GM15510 (cell line): ENCODE results near the gene FOXK2.

Experiments used
- POLR2A ChIP-seq: IDR thresholded peaks from 3 replicates; pipeline ENCODE4 v1.6.1; 2011; ENCODE audit warnings: borderline replicate concordance; ENCODE audit not compliant: insufficient read length; ENCODE audit errors: extremely low read depth

FOXK2 gene

DNA sequence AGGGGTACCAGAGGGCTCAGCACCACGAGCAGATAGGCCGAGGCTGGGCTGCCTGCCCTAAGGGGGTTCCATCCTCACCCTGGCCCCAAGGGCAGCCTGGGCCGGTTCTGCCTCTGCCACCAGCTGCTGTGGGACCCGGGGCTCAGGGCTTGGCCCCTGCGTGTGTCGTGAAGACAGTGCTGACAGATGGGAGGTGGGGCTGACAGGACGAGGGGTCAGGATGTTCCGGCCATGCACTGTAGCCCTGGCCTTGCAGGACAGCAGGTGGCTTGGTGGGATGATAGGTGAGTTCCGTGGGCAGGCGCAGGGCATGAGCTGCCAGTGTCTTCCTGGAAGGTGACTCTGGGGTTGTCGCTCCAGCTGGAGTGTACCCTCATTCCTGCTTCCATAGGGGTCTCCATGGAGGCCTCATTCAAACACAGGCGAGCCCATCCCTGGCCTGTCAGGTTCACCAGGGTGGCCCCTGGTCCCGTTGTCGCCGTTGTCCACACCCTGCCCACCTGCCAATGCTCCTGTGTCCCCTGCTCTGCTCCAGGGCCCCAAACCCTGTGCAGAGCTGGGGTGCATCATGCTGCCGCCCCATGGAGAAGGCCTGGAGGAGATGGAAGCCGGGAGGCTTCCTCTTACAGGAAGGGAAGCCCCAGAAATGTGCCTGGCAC lies 71.5 kb downstream of the FOXK2 start:
- TF ChIP-seq POLR2A = no peak

DNA sequence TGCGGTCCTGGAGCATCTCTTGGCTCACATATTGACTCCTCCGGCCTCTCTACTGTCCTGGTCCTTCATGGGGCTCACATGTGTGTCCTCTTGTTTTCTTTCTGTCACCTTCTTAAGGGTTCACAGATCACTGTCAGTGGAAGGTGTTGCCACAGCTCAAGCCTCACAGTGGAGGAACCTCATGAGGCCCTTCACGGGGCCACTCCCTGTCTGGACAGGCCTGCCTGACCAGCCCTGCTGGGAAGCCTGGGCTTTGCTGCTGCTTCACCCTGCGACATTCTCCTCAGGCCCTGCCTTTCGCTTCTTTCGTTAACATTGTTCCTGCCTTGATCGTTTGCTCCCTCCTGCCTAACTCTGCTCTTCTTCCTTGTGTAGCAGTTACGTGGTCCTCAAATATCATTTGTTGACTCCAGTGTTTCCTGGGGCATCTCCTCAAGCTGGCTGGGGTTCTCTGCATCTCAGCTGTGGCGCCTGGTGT lies 72.8 kb downstream of the FOXK2 start:
- TF ChIP-seq POLR2A = no peak

GRCh38 chr17:82592767-82593589 lies 73.4 kb downstream of the FOXK2 start:
- TF ChIP-seq POLR2A = no peak

GRCh38 chr17:82593590-82594087 lies 74.1 kb downstream of the FOXK2 start:
- TF ChIP-seq POLR2A = no peak

- TF ChIP-seq POLR2A = no peak
Observed at GRCh38 chr17:82594571-82594970, 75.0 kb downstream of the FOXK2 start.

DNA sequence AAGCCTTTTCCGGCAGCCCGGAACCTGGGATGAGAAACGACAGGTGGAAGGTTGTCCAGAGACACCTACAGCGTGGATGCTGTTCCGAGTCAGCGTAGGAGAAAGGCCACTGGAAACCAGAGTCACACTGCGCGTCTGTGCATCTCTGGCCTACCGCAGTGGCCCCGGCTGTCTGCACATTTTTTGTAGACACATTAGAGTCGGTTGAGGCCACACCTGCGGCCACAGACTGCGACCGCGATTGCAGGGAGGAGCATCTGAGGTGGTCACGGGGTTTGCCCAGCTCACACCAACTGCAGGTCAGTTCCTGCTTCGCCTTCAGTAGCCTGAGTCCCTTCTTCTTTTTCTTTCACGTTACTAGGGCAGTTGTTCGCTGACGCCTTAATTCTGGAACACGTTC lies 76.4 kb downstream of the FOXK2 start:
- TF ChIP-seq POLR2A = no peak

GRCh38 chr17:82596296-82596695 lies 76.8 kb downstream of the FOXK2 start:
- no peak for TF ChIP-seq POLR2A

- TF ChIP-seq POLR2A = no peak
Observed at GRCh38 chr17:82596837-82597672, 77.5 kb downstream of the FOXK2 start.

DNA sequence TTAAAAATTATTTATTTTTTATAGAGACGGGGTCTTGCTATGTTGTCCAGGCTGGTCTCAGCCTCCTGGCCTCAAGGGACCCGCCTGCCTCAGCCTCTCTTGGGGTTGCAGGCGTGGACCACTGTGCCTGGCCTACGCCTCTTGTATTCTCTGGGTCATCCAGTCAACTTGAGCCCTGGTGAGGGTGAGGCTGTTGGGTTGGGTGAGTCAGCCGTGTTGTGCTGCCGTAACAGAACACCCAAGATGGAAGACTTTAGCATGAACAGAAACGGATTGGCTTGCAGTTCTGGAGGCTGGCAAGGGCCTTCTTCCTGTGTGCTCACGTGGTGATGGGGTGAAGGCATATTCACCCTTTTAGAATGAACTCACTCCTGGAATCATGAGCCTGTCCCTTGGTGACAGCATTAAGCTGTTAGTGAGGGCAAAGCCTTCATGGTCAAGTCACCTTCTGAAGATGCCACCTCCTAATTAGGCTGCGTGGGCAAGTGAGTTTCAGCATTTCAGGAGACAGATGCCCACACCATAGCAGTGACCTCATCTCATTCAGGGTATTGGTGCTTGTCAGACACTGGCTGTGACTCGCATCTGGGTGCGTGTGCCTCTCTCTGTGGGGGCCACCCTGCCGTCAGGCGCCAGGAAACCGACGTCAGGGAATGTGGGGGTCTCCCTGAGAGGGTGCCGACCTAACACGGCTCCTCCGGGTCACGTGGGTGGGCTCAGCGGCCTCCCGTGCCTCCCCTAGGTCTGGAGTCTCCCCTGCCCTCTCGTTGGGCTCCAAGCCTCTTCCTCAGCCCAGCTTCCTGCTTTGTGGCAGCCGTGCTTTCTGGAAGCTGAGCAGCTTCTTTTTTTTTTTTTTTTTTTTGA lies 79.0 kb downstream of the FOXK2 start:
- TF ChIP-seq POLR2A = no peak

DNA sequence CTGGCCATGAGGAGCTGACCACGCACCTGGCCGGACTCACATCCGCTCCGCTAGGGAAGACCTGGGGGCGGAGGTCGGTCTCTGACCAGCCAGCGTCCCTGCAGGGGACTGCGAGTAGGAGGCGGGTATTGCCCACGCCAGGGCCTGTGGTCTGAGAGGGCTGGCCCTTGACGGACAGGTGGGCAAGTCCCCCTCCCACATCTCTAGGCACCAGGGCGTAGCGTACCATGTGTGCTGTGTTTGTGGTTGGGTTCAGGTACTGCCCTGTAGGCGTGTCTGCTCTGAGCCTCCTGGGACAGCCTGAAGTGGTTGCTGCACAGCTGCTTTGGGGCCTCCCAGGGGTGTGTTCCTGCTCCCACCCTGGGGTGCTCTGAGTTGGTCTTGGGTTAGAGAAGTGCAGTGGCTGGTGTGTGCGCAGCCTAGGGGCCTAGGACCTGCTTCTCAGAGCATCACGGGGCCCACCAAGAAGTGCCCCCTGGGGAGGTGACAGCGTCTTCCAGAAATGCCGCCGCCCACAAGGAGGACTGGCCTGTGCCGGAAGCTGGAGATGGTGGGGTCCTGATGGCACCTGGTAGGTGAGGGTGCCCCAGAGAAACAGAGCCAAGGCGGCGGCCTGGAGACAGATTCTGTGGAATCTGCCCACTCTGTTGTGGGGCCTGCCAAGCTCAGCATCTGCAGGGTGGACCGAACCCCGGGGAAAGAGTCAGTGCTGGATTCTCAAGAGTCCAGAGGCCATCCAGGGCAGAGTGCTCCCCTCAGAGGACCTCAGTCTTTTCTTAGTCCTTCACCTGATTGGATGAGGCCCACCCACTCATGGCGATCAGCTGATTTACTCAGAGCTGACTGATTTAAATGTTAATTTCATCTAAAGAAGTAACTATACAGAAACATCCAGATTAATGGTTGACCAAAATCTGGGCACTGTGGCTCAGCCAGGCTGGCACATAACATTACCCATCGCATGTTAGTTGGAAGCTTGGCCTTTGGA lies 80.4 kb downstream of the FOXK2 start:
- TF ChIP-seq POLR2A = no peak

DNA sequence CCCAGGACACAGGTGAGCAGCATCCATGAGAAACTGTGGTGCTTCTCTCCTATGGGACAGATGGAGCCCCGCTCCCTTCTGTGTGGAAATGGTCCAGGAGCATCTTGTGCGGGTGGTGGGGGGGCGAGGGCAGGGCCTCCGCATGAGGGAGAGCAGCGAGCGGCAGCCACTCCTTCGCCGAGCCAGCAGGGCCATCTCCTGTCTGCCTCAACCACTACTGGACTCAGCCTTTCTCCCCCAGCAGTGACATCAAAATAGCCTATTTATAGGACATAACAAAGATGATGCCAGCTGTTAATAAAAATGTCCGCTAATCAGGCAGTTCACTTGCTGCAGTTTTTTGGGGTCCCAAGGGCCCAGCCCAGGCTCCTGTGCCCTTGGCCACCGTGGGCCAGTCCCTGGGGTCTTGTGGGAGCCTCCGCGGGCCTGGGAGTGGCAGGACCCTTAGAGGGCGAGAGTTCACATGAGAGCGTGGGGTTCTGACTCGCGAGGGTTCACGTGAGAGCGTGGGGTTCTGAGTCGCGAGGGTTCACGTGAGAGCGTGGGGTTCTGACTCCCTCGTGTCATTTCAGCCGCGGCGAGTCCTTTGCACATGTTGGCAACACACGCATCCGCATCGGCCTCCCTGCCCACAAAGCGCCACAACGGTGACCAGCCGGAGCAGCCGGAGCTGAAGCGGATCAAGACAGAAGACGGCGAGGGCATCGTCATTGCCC lies 81.4 kb downstream of the FOXK2 start:
- no peak for TF ChIP-seq POLR2A

GRCh38 chr17:82601447-82602000 lies 82.0 kb downstream of the FOXK2 start:
- TF ChIP-seq POLR2A = no peak

- no peak for TF ChIP-seq POLR2A
Observed at GRCh38 chr17:82602487-82602886, 83.0 kb downstream of the FOXK2 start.
